ENCODE measurements around the gene RNF217. TPM values are rescaled to one million over a fixed set of nuclear protein-coding genes. Genes with fewer than 3 reads are reported as not detected.

The RNF217 gene
- total and polyA plus RNA-seq, 2 donors, result 3.4 to 7.8 TPM

DNA sequence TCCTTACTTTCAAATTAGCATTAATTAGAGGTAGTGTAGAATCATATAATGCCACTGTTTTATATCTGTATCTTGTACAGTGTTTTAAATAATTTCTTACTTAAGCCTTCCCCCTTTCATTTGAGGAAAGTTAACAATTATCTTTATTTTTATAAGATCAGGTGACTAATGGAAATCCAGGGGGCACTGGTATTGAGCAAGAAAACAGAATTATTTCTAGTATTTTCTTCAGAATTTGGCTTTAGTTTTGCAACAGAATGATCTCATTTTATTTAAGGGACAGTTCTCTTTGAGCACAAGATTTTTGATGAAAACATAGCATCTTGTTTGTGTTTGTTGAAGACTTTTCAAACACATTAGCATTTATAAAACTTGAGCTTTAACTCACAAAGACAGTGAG, 55.9 kb downstream of the RNF217 start:
- no peak for DNase-seq (ENCODE audit: low read depth in 6 of 9, low spot score in 9 of 9)

DNA sequence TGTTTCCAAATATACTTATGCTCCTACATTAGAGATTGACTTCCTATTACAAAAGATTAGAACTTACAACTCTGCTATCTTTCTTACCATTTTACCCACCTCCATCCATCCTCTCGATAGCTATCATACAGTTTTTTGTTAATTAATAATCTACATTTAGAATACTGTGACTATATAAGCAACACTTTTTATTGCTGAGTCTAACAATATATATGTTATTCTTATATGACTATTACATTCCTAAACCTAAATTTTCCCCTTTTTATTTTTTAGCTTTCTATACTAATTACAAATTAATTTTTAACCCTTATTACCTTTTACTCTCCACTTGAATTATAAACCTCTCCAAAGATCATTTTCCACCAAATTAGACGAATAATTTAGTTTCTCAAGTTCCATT, 57.0 kb downstream of the RNF217 start:
- no peaks in the 10 kb centered on the region for H3K9me3 ChIP-seq (ENCODE audit: control insufficient read depth in 2 of 2, insufficient read depth in 1 of 2, low read length in 1 of 2)
- DNase-seq (ENCODE audit: low read depth in 6 of 9, low spot score in 9 of 9), result no peak
- WGBS, result 94% methylated on average over 2 of the region's 2 CpGs
- H3K27ac ChIP-seq (ENCODE audit: low read depth in 1 of 2, low read length in 1 of 2), result no peak overlapping the region
- no peaks in the 10 kb centered on the region for H3K27me3 ChIP-seq (ENCODE audit: control insufficient read depth in 2 of 2, insufficient read depth in 1 of 2, low read length in 1 of 2)
- H3K4me3 ChIP-seq (ENCODE audit: low read length in 2 of 2), result no peak overlapping the region
- no peaks in the 10 kb centered on the region for H3K36me3 ChIP-seq (ENCODE audit: control insufficient read depth in 2 of 2, insufficient read depth in 2 of 2, low read length in 1 of 2)
- no peaks in the 10 kb centered on the region for H3K4me1 ChIP-seq (ENCODE audit: control insufficient read depth in 2 of 2, insufficient read depth in 2 of 2, low read length in 2 of 2)

More for the DNA sequence above, 55.9 kb downstream of the RNF217 start:
- Histone ChIP-seq H3K36me3 (ENCODE audit: control insufficient read depth in 2 of 2, insufficient read depth in 2 of 2, low read length in 1 of 2) (no peaks in the 10 kb centered on the region), H3K4me3 (ENCODE audit: low read length in 2 of 2) (no peak overlapping the region), H3K9me3 (ENCODE audit: control insufficient read depth in 2 of 2, insufficient read depth in 1 of 2, low read length in 1 of 2) (no peaks in the 10 kb centered on the region), H3K27me3 (ENCODE audit: control insufficient read depth in 2 of 2, insufficient read depth in 1 of 2, low read length in 1 of 2) (no peaks in the 10 kb centered on the region), H3K4me1 (ENCODE audit: control insufficient read depth in 2 of 2, insufficient read depth in 2 of 2, low read length in 2 of 2) (no peaks in the 10 kb centered on the region), H3K27ac (ENCODE audit: low read depth in 1 of 2, low read length in 1 of 2) (no peak overlapping the region)

DNA sequence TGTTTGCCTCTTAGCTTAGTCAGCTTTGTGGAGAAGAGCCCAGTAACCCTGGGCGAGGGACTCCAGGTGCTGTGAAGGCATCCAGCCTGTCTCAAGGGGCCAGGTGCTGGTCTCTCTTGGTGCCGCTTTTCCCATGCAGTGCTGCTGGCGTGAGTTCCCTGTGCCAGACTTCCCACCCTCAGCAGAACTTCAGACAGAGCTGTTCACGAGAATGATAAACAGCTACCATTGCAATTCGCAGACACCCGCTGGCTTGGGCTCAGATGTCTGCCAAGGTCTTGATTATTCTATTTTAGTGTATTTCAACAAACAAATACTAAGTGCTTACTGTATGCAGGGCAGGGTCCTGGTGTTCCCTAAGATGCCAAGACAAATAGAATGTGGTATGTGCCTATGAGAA, 57.7 kb downstream of the RNF217 start:
- H3K9me3 ChIP-seq (ENCODE audit: control insufficient read depth in 2 of 2, insufficient read depth in 1 of 2, low read length in 1 of 2), result no peaks in the 10 kb centered on the region
- no peaks in the 10 kb centered on the region for H3K36me3 ChIP-seq (ENCODE audit: control insufficient read depth in 2 of 2, insufficient read depth in 2 of 2, low read length in 1 of 2)
- 97% methylated on average over 6 of the region's 6 CpGs for WGBS
- H3K4me3 ChIP-seq (ENCODE audit: low read length in 2 of 2), result no peak overlapping the region
- H3K27ac ChIP-seq (ENCODE audit: low read depth in 1 of 2, low read length in 1 of 2), result no peak overlapping the region
- no peaks in the 10 kb centered on the region for H3K27me3 ChIP-seq (ENCODE audit: control insufficient read depth in 2 of 2, insufficient read depth in 1 of 2, low read length in 1 of 2)
- no peaks in the 10 kb centered on the region for H3K4me1 ChIP-seq (ENCODE audit: control insufficient read depth in 2 of 2, insufficient read depth in 2 of 2, low read length in 2 of 2)
- DNase-seq (ENCODE audit: low read depth in 6 of 9, low spot score in 9 of 9), result no peak

DNA sequence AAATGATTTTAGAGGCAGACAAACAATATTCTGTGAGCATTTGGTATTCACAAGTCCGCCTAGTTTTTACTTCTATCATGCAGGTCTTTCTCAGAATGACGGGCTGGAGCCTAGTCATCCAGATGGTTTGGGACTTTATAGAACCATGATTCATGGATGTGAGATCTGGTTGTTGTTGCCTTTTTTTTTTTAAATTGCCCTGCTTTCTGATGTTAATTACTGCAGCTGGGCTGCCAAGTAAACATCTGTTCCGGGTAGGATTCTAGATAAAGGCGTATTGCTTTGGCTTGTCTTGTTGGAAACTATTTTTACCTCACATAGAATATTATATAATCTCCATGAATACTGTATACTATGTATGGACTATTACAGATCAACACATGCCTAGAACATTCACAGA, 58.1 kb downstream of the RNF217 start:
- WGBS, result 93% methylated on average over 4 of the region's 4 CpGs
- Histone ChIP-seq H3K9me3 (ENCODE audit: control insufficient read depth in 2 of 2, insufficient read depth in 1 of 2, low read length in 1 of 2) (no peaks in the 10 kb centered on the region), H3K27ac (ENCODE audit: low read depth in 1 of 2, low read length in 1 of 2) (no peak overlapping the region), H3K4me3 (ENCODE audit: low read length in 2 of 2) (no peak overlapping the region), H3K27me3 (ENCODE audit: control insufficient read depth in 2 of 2, insufficient read depth in 1 of 2, low read length in 1 of 2) (no peaks in the 10 kb centered on the region), H3K36me3 (ENCODE audit: control insufficient read depth in 2 of 2, insufficient read depth in 2 of 2, low read length in 1 of 2) (no peaks in the 10 kb centered on the region), H3K4me1 (ENCODE audit: control insufficient read depth in 2 of 2, insufficient read depth in 2 of 2, low read length in 2 of 2) (no peaks in the 10 kb centered on the region)
- DNase-seq (ENCODE audit: low read depth in 6 of 9, low spot score in 9 of 9), result no peak

DNA sequence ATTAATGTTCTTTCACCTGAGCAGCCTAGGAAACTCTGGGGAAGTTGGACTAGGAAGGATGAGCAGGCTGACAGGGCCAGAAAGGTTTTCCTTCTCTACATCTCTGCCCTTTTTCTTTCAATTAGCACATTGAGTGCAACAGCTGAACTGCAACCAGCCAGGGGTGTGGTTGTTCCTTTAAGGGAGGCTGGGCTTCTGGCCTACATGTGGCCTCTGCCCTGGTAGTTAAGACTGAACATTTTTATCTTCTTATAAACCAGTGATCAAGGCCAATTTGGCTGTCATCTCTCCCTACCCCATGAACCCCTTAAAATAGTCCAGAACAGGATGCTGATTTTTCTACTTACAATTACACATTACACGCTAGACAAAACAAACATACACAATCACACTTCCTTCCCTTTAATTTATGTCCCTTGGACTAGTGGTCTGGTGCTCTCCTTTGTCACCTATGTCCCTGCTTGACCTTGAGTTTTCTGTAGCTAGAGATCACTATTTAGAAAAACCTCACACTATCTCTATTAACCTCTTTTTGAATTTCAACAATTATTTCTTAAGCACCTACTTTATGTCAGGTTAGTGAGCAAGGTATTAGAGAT, 60.3 kb downstream of the RNF217 start:
- Histone ChIP-seq H3K27me3 (ENCODE audit: control insufficient read depth in 2 of 2, insufficient read depth in 1 of 2, low read length in 1 of 2) (no peaks in the 10 kb centered on the region), H3K27ac (ENCODE audit: low read depth in 1 of 2, low read length in 1 of 2) (no peak overlapping the region), H3K4me1 (ENCODE audit: control insufficient read depth in 2 of 2, insufficient read depth in 2 of 2, low read length in 2 of 2) (no peaks in the 10 kb centered on the region), H3K9me3 (ENCODE audit: control insufficient read depth in 2 of 2, insufficient read depth in 1 of 2, low read length in 1 of 2) (no peaks in the 10 kb centered on the region), H3K36me3 (ENCODE audit: control insufficient read depth in 2 of 2, insufficient read depth in 2 of 2, low read length in 1 of 2) (no peaks in the 10 kb centered on the region), H3K4me3 (ENCODE audit: low read length in 2 of 2) (no peak overlapping the region)
- no peak for DNase-seq (ENCODE audit: low read depth in 6 of 9, low spot score in 9 of 9)
- WGBS, result 95% methylated on average over 1 of the region's 1 CpG

DNA sequence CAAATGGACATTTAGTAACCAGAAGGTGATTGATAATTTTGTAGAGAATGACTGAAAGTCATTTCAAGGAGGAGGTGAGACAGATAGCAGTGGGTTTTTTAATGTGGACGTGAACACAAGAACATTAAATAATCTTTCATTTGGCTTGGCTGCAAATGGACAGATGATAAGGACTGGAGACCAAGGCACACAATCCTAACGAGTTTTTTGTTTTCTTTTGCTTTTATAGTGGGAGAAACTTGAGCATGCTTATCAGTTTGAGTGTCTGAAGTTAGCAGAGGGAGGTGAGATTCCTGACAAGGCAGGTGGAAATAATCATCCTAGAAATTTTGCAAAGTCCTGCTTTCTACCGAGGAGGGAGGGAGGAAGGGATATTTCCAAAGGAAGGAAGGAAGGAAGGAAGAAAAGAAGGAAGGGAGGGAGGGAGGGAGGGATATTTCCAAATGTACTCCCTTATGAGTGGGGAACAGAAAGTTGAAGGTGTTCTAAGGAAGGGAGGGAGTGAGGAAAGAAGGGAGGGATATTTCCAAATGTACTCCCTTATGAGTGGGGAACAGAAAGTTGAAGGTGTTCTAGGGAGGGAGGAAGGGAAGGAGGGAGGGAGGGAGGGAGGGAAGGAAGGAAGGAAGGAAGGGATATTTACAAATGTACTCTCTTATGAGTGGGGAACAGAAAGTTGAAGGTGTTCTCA, 63.1 kb downstream of the RNF217 start:
- WGBS, result 83% methylated on average over 3 of the region's 3 CpGs
- no peaks in the 10 kb centered on the region for H3K27me3 ChIP-seq (ENCODE audit: control insufficient read depth in 2 of 2, insufficient read depth in 1 of 2, low read length in 1 of 2)
- no peaks in the 10 kb centered on the region for H3K4me1 ChIP-seq (ENCODE audit: control insufficient read depth in 2 of 2, insufficient read depth in 2 of 2, low read length in 2 of 2)
- DNase-seq (ENCODE audit: low read depth in 6 of 9, low spot score in 9 of 9), result no peak
- H3K9me3 ChIP-seq (ENCODE audit: control insufficient read depth in 2 of 2, insufficient read depth in 1 of 2, low read length in 1 of 2), result no peaks in the 10 kb centered on the region
- no peak overlapping the region for H3K4me3 ChIP-seq (ENCODE audit: low read length in 2 of 2)
- H3K36me3 ChIP-seq (ENCODE audit: control insufficient read depth in 2 of 2, insufficient read depth in 2 of 2, low read length in 1 of 2), result no peaks in the 10 kb centered on the region
- H3K27ac ChIP-seq (ENCODE audit: low read depth in 1 of 2, low read length in 1 of 2), result no peak overlapping the region

DNA sequence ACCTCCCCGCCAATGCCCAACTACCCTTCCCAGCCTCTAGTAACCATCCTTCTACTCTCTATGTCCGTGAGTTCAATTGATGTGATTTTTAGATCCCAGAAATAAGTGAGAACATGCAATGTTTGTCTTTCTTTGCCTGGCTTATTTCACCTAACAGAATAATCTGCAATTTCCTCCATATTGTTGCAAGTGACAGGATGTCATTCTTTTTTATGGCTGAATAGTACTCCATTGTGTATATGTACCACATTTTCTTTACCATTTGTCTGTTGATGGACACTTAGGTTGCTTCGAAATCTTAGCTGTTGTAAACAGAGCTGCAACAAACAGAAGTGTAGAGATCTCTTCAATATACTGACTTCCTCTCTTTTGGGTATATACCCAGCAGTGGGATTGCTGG, 65.0 kb downstream of the RNF217 start:
- H3K4me1 ChIP-seq (ENCODE audit: control insufficient read depth in 2 of 2, insufficient read depth in 2 of 2, low read length in 2 of 2), result no peaks in the 10 kb centered on the region
- 63% methylated on average over 3 of the region's 3 CpGs for WGBS
- H3K27me3 ChIP-seq (ENCODE audit: control insufficient read depth in 2 of 2, insufficient read depth in 1 of 2, low read length in 1 of 2), result no peaks in the 10 kb centered on the region
- H3K36me3 ChIP-seq (ENCODE audit: control insufficient read depth in 2 of 2, insufficient read depth in 2 of 2, low read length in 1 of 2), result no peaks in the 10 kb centered on the region
- no peak overlapping the region for H3K4me3 ChIP-seq (ENCODE audit: low read length in 2 of 2)
- DNase-seq (ENCODE audit: low read depth in 6 of 9, low spot score in 9 of 9), result no peak
- H3K9me3 ChIP-seq (ENCODE audit: control insufficient read depth in 2 of 2, insufficient read depth in 1 of 2, low read length in 1 of 2), result no peaks in the 10 kb centered on the region
- H3K27ac ChIP-seq (ENCODE audit: low read depth in 1 of 2, low read length in 1 of 2), result no peak overlapping the region

DNA sequence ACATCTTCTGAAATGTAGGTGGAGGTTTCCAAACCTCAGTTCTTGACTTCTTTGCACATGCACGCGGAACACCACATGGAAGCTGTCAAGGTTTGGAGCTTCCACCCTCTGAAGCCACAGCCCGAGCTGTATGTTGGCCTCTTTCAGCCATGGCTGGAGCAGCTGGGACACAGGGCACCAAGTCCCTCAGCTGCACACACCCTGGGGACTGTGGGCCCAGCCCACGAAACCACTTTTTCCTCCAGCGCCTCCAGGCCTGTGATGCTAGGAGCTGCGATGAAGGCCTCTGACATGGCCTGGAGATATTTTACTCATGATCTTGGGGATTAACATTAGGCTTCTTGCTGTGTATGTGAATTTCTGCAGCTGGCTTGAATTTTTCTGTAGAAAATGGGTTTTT, 68.7 kb downstream of the RNF217 start:
- no peak overlapping the region for H3K27ac ChIP-seq (ENCODE audit: low read depth in 1 of 2, low read length in 1 of 2)
- no peaks in the 10 kb centered on the region for H3K27me3 ChIP-seq (ENCODE audit: control insufficient read depth in 2 of 2, insufficient read depth in 1 of 2, low read length in 1 of 2)
- no peaks in the 10 kb centered on the region for H3K36me3 ChIP-seq (ENCODE audit: control insufficient read depth in 2 of 2, insufficient read depth in 2 of 2, low read length in 1 of 2)
- no peak for DNase-seq (ENCODE audit: low read depth in 6 of 9, low spot score in 9 of 9)
- WGBS, result 68% methylated on average over 6 of the region's 6 CpGs
- no peaks in the 10 kb centered on the region for H3K4me1 ChIP-seq (ENCODE audit: control insufficient read depth in 2 of 2, insufficient read depth in 2 of 2, low read length in 2 of 2)
- no peaks in the 10 kb centered on the region for H3K9me3 ChIP-seq (ENCODE audit: control insufficient read depth in 2 of 2, insufficient read depth in 1 of 2, low read length in 1 of 2)
- H3K4me3 ChIP-seq (ENCODE audit: low read length in 2 of 2), result no peak overlapping the region

DNA sequence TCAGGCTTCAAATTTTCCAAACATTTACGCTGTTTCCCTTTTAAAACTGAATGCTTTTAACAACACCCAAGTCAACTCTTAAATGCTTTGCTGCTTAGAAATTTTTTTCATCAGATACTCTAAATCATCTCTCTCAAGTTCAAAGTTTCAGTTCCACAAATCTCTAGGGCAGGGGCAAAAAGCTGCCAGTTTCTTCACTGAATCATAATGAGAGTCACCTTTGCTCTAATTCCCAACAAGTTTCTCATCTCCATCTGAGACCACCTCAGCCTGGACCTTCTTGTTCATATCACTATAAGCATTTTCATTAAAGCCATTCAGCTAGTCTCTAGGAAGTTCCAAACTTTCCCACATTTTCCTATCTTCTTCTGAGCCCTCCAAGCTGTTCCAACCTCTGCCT, 69.1 kb downstream of the RNF217 start:
- Histone ChIP-seq H3K27ac (ENCODE audit: low read depth in 1 of 2, low read length in 1 of 2) (no peak overlapping the region), H3K4me1 (ENCODE audit: control insufficient read depth in 2 of 2, insufficient read depth in 2 of 2, low read length in 2 of 2) (no peaks in the 10 kb centered on the region), H3K9me3 (ENCODE audit: control insufficient read depth in 2 of 2, insufficient read depth in 1 of 2, low read length in 1 of 2) (no peaks in the 10 kb centered on the region), H3K36me3 (ENCODE audit: control insufficient read depth in 2 of 2, insufficient read depth in 2 of 2, low read length in 1 of 2) (no peaks in the 10 kb centered on the region), H3K27me3 (ENCODE audit: control insufficient read depth in 2 of 2, insufficient read depth in 1 of 2, low read length in 1 of 2) (no peaks in the 10 kb centered on the region), H3K4me3 (ENCODE audit: low read length in 2 of 2) (no peak overlapping the region)
- WGBS, result 100% methylated on average over 1 of the region's 1 CpG
- no peak for DNase-seq (ENCODE audit: low read depth in 6 of 9, low spot score in 9 of 9)
